ENCODE data around the gene PBXIP1. TPM values are rescaled to one million over a fixed set of nuclear protein-coding genes. Genes with fewer than 3 reads are reported as not detected.

PBXIP1 gene
- total and polyA plus RNA-seq, 2 of the 13 experiments (the other 11 are each of a cell fraction or from before 2014, with no cell fraction given), result 16.3 to 31.9 TPM

DNA sequence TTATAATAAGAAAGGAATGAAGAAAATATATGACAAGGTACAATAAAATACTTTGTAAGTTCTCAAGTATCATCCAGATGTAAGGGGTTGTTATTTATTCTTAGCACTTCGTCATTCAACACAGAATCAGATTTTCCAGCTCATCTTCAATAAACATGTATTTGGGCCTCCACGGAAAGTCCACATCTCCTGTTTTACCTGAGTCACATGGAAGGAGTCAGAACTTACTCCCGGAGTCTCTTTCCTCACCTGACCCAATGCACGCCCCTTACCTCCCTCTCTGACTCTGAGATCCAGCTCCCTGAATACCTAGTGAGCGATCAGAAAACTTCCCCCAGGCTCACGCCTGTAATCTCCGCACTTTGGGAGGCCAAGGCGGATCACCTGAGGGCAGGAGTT, 17.9 kb downstream of the PBXIP1 start:
- no peak for ATAC-seq
- Histone ChIP-seq H4K20me1 (ENCODE audit: insufficient read depth, low read length) (no peaks in the 10 kb centered on the region), H3K4me3 (replicated peaks in 1 of 3; ENCODE audit: insufficient read depth in 1 of 3, low read depth in 2 of 3, low read length in 3 of 3) (peak overlapping the region; percentile 57 to 77 (median 69); a peak in 4 of 6 replicates), H3K27ac (ENCODE audit: extremely low read length, insufficient read depth, low read length) (peak overlapping the region; percentile 99), H3K9me3 (ENCODE audit: low read length) (no peaks in the 10 kb centered on the region), H3K4me1 (ENCODE audit: insufficient read depth, low read length) (peaks cover 74% of the 10 kb centered on the region), H3K36me3 (replicated peaks in 1 of 2; ENCODE audit: control insufficient read depth in 1 of 2, insufficient read depth in 2 of 2, low read length in 2 of 2) (no peaks in the 10 kb centered on the region), H3K79me2 (ENCODE audit: insufficient read depth, low read length) (no peaks in the 10 kb centered on the region), H3K4me2 (ENCODE audit: low read depth, low read length) (peak overlapping the region; percentile 91), H3K9ac (ENCODE audit: insufficient read depth, low read depth, low read length) (peak overlapping the region; percentile 95), H2AFZ (ENCODE audit: low read length) (no peak overlapping the region), H3K27me3 (ENCODE audit: control insufficient read depth in 1 of 2, insufficient read depth in 2 of 2, low read length in 2 of 2) (no peaks in the 10 kb centered on the region)
- ChIA-PET POLR2A (interaction anchor here (1.1 to 2.6 kb wide), 2 partner anchors 33 to 35 kb away, joined by 3 to 28 read pairs; partner anchors contain the start of gene SHC1), CTCF (ENCODE audit: low intra/inter-chr PET ratio, low total read pairs) (no interaction called here)
- BruUV-seq (replicated peaks), result no TSS peak
- WGBS (ENCODE audit: low lambda C conversion rate), result 58% methylated on average over 8 of the region's 8 CpGs
- in situ Hi-C loops (cut with HindIII; ENCODE audit: extremely low pct_ligation_motif_present, low pct_unique_long_range_greater_than_20kb) (no loop called here), intact Hi-C loops (cut with micrococcal nuclease; ENCODE audit: unreplicated experiment) (loop anchor here (2.0 kb wide), 1 partner anchor 31 kb away; no protein-coding TSS in a partner anchor)
- TF ChIP-seq ZKSCAN1 (IDR thresholded peaks at IDR 0.05; ENCODE audit: low read length), result no peak
- TF ChIP-seq, protein P1, sequence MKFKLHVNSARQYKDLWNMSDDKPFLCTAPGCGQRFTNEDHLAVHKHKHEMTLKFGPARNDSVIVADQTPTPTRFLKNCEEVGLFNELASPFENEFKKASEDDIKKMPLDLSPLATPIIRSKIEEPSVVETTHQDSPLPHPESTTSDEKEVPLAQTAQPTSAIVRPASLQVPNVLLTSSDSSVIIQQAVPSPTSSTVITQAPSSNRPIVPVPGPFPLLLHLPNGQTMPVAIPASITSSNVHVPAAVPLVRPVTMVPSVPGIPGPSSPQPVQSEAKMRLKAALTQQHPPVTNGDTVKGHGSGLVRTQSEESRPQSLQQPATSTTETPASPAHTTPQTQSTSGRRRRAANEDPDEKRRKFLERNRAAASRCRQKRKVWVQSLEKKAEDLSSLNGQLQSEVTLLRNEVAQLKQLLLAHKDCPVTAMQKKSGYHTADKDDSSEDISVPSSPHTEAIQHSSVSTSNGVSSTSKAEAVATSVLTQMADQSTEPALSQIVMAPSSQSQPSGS (CRISPR knock-in tag; IDR thresholded peaks at IDR 0.05), result no peak
- no peak for TF ChIP-seq EED (CRISPR knock-in tag; IDR thresholded peaks at IDR 0.05)
- no peak for TF ChIP-seq HOXA9 (CRISPR knock-in tag; IDR thresholded peaks at IDR 0.05; ENCODE audit: borderline replicate concordance)
- no peak for TF ChIP-seq RBAK (CRISPR knock-in tag; IDR thresholded peaks at IDR 0.05)
- TF ChIP-seq KLF15 (CRISPR knock-in tag; IDR thresholded peaks at IDR 0.05; ENCODE audit: borderline replicate concordance), result no peak
- TF ChIP-seq NBN (conservative IDR thresholded peaks at IDR 0.05), result no peak
- TF ChIP-seq HDAC1 (CRISPR knock-in tag; IDR thresholded peaks at IDR 0.05), result no peak
- no peak for TF ChIP-seq RFXANK (CRISPR knock-in tag; IDR thresholded peaks at IDR 0.05)
- no peak for TF ChIP-seq PHF21A (CRISPR knock-in tag; IDR thresholded peaks at IDR 0.05)
- no peak for TF ChIP-seq SNRNP70 (IDR thresholded peaks at IDR 0.05; ENCODE audit: low read depth, low read length)
- FAIRE-seq, result no peak
- no peak for DNase-seq (ENCODE audit: low spot score)
